DOHH2 (cell line): ENCODE results near the gene SP6.

ENCODE experiments used
- CTCF ChIP-seq: fragments of 200-600 bp; sonication (generic); IDR thresholded peaks from one replicate; pipeline ENCODE4 v1.5.1; 2014; ENCODE audit warnings: antibody characterized with exemption, mild to moderate bottlenecking, low read depth, low read length; ENCODE audit not compliant: poor library complexity, severe bottlenecking
- EZH2phosphoT487 ChIP-seq: fragments of 200-600 bp; sonication (generic); IDR thresholded peaks from 2 replicates; pipeline ENCODE4 v1.6.1; 2017; ENCODE audit warnings: borderline replicate concordance, mild to moderate bottlenecking, antibody characterized with exemption, low read length, moderate library complexity, mixed read lengths

DNA sequence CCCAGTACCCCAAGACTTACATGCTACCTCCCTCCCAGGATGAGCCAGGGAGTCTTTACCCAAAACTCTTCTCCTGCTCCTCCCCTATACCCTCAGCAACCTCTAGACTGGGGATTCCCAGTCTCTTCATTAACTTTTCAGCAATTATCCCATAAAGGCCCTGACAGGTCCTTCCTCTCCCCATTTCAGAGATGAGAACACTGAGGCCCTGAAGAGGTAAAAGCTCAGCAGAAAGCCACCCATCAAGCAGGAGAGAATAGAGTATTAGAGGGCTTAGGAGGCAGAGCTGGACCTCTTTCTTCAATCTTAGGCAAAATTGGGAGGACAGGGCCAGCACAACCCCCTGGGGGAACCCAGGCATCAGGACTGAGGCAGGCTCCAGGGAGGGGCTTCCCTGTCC lies 5.9 kb upstream of the SP6 start:
- TF ChIP-seq CTCF (no peak), EZH2phosphoT487 (no peak)
